ENCODE measurements around the gene CFAP119. TPM values are rescaled to one million over a fixed set of nuclear protein-coding genes. Genes with fewer than 3 reads are reported as not detected.

CFAP119 gene
- total RNA-seq, 3 donors from 2014 or later, result 2.8 to 4.7 (median 4.3) TPM

DNA sequence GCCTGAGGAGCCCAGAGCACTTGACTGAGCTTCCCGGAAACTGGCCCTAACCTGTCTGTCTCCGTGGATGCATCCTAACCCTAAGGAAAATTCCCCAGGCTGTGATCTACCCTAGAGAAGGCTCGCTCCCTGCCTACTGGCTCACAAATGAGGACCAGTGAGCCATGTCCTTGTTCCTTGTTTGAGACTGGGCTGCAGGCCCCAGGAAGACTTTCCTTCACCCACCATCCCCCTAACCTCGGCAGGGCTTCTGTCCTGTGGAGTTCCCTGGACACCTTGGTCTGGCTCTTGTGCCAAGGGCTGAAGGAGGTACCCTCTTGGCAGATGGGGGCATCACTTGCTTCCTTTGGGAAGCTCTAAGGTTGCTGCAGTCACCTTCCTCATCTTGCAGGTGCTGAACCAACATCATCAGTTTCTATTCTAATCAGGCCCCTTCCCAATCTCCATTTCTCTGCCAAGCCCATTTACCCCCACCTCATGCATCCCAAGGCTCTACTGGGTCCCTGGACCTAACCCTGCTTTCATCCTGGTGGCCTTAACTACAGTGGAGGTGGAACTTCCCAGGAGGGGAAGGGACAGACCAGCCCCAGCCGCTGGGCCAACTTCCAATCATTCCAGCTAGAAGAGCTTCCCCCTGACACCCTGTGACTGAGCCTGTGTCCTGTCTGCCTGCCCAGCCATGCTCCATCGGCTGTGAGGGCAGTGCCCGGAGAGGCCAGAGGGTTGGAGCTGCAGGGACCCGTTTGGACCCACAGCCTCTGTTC is 12.7 kb upstream of the CFAP119 start:
- Mint-ChIP-seq H3K4me3 (peak overlapping the region; percentile 92), H3K4me1 (ENCODE audit: low read depth) (peaks cover 18% of the 10 kb centered on the region), H3K9me3 (no peaks in the 10 kb centered on the region), H3K36me3 (ENCODE audit: insufficient read depth) (peaks cover 16% of the 10 kb centered on the region), H3K27me3 (ENCODE audit: low read depth) (peaks cover 7% of the 10 kb centered on the region)
- no peak for ATAC-seq
- DNase-seq, result no peak

DNA sequence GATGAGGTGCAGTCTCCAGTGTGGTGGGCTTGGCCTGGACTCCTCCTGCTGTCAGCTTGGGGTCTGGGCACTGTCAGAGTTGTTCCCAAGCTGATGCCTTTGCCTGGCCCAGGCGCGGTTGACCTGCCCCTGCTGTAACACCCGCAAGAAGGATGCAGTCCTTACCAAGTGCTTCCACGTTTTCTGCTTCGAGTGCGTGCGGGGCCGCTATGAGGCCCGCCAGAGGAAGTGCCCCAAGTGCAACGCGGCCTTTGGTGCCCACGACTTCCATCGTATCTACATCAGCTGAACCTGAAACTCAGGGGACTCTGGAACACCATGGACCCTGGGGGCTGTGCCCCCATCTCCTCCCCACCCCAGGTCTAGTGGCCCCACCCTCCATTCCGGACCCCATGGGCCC is 12.0 kb upstream of the CFAP119 start:
- no peak for DNase-seq
- Mint-ChIP-seq H3K4me1 (ENCODE audit: low read depth) (peaks cover 19% of the 10 kb centered on the region), H3K36me3 (ENCODE audit: insufficient read depth) (peaks cover 19% of the 10 kb centered on the region), H3K4me3 (no peak overlapping the region), H3K9me3 (no peaks in the 10 kb centered on the region), H3K27me3 (ENCODE audit: low read depth) (peaks cover 7% of the 10 kb centered on the region)
- no peak for ATAC-seq

DNA sequence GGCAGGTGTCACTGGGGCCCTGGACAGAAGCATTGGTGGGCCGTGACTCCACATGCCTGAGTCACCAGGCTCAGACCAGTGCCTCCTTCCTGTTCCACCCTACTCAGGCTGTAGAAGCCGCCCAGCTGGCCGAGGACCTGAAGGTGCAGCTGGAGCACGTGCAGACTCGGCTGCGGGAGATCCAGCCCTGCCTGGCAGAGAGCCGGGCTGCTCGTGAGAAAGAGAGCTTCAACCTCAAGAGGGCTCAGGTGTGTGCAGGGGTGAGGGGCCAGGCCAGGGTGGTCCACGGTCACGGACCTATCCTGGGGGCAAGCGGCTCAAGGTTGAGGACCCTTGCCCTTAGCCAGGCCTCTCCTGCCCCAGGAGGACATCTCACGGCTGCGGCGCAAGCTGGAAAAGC is 9.9 kb upstream of the CFAP119 start:
- DNase-seq, result no peak
- peaks cover 15% of the 10 kb centered on the region for H3K4me1 Mint-ChIP-seq (ENCODE audit: low read depth)
- no peaks in the 10 kb centered on the region for H3K9me3 Mint-ChIP-seq
- peaks cover 28% of the 10 kb centered on the region for H3K36me3 Mint-ChIP-seq (ENCODE audit: insufficient read depth)
- no peak for ATAC-seq
- H3K4me3 Mint-ChIP-seq, result no peak overlapping the region
- no peaks in the 10 kb centered on the region for H3K27me3 Mint-ChIP-seq (ENCODE audit: low read depth)

DNA sequence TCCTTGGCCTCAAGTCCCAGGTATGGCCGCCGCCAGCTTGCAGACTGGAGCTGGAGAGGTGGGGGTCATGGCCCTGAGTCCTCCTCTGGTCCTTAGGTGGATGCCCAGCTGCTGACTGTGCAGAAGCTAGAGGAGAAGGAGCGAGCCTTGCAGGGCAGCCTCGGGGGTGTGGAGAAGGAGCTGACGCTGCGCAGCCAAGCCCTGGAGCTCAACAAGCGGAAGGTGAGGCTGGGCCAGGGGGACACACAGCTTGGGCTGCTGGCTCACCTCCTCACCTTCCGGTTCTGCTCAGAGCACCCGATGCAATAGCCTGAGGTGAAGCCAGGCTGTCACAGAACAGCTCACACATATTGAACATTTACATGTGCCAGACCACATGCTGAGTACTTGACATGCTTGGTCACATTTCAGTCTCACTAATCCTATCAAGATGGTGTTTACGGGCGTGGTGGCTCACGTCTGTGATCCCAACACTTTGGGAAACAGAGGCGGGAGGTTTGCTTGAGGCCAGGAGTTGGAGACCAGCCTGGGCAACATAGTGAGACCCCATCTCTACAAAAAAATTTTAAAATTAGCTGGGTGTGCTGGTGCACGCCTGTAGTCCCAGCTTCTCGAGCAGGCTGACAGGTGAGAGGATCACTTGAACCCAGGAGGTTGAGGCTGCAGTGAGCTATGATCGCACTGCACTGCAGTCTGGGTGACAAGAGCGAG is 7.7 kb upstream of the CFAP119 start:
- Mint-ChIP-seq H3K4me3 (no peak overlapping the region), H3K27me3 (ENCODE audit: low read depth) (no peaks in the 10 kb centered on the region), H3K4me1 (ENCODE audit: low read depth) (peaks cover 8% of the 10 kb centered on the region), H3K36me3 (ENCODE audit: insufficient read depth) (peaks cover 38% of the 10 kb centered on the region), H3K9me3 (no peaks in the 10 kb centered on the region)
- ATAC-seq (no peak), DNase-seq (no peak)

DNA sequence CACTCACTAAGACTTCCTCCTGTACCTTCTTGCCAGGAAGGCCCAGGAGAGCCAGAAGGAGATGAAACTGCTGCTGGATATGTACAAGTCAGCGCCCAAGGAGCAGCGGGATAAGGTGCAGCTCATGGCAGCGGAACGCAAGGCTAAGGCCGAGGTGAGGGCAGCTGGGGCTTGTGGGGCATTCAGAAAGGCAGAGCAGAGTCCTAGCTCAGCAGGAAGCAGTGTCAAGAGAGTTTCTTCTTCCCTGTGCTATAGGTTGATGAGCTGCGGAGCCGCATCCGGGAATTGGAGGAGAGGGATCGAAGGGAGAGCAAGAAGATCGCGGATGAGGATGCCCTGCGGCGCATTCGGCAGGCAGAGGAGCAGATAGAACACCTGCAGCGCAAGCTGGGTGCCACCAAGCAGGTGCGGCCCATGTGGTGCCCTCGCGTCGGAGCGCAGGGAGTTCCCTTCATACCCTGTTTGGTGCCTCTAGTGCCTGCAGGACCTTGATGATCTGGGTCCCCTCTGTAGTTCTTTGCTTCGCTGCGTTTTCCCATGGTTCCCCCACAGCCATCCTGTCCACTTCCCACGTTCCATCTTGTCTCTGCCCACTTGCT is 6.8 kb upstream of the CFAP119 start:
- Mint-ChIP-seq H3K9me3 (no peaks in the 10 kb centered on the region), H3K4me3 (no peak overlapping the region), H3K36me3 (ENCODE audit: insufficient read depth) (peaks cover 38% of the 10 kb centered on the region), H3K27me3 (ENCODE audit: low read depth) (no peaks in the 10 kb centered on the region), H3K4me1 (ENCODE audit: low read depth) (peaks cover 9% of the 10 kb centered on the region)
- DNase-seq (no peak), ATAC-seq (no peak)

DNA sequence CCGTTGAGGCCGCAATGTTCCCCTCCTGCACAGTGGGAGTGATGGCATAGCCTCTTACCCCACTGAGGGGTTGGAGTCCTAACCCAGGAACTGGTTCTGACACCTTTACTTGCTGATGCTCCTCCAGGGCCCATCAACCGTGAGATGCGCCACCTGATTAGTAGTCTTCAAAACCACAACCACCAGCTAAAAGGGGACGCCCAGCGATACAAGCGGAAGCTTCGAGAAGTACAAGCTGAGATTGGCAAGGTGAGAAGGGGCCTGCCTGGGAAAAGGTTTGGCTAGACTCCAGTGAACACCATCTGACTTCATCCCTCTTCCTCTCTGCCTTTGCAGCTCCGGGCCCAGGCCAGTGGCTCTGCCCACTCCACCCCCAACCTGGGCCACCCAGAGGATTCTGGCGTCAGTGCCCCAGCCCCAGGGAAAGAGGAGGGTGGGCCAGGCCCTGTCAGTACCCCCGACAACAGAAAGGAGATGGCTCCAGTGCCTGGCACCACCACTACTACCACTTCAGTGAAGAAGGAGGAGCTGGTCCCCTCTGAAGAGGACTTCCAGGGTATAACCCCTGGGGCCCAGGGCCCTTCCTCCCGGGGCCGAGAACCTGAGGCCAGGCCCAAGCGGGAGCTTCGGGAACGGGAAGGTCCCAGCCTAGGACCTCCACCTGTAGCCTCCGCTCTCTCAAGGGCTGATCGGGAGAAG is 6.1 kb upstream of the CFAP119 start:
- Mint-ChIP-seq H3K27me3 (ENCODE audit: low read depth) (no peaks in the 10 kb centered on the region), H3K36me3 (ENCODE audit: insufficient read depth) (peaks cover 41% of the 10 kb centered on the region)
- ATAC-seq, result no peak

DNA sequence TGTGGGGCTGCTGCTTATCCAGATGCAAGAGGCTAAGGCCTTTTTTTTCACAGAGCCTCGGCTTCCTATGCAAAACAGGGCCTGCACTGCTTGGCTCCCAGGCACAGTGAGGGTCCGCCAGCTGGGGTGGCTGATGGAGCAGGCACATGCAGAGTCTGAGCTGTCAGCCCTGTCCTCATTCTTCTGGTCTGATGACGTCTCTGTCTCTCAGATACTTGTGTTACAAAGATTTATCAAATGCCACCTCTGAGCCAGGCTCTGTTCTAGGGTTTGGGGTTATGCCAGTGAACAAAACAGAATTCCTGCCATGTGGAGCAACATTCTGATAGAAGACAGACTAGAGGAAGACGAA is 5.0 kb upstream of the CFAP119 start:
- ATAC-seq (no peak), DNase-seq (no peak)
- Mint-ChIP-seq H3K9me3 (no peaks in the 10 kb centered on the region), H3K36me3 (ENCODE audit: insufficient read depth) (peaks cover 36% of the 10 kb centered on the region), H3K4me3 (no peak overlapping the region), H3K27me3 (ENCODE audit: low read depth) (no peaks in the 10 kb centered on the region), H3K4me1 (ENCODE audit: low read depth) (peaks cover 18% of the 10 kb centered on the region)

More for the DNA sequence above, 6.1 kb upstream of the CFAP119 start:
- no peaks in the 10 kb centered on the region for H3K9me3 Mint-ChIP-seq
- H3K4me1 Mint-ChIP-seq (ENCODE audit: low read depth), result peaks cover 14% of the 10 kb centered on the region
- no peak for DNase-seq
- H3K4me3 Mint-ChIP-seq, result no peak overlapping the region

DNA sequence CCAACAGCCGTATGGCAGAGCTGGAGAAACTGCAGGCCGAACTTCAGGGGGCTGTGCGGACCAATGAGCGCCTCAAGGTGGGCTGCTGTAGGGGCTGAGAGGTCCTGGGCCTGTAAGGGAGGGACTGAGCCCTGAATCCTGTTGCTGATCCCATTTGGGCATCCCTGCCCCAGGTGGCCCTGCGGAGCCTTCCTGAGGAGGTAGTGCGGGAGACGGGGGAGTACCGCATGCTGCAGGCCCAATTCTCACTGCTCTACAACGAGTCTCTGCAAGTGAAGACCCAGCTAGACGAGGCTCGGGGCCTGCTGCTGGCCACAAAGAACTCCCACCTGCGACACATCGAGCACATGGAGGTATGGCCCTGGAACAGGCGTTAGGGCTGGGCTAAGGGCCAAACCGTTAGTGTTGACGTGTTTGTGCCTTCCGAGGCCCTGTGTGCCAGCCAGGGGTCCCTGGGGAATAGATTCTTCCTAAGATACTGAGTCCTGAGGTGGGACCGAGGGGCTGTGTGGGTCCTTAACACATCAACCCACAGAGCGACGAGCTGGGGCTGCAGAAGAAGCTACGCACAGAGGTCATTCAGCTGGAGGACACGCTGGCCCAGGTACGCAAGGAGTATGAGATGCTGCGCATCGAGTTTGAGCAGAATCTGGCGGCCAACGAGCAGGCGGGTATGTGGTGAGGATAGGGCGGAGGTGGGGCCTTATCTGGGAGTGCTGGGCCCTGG is 4.5 kb upstream of the CFAP119 start:
- H3K4me3 Mint-ChIP-seq, result no peak overlapping the region
- DNase-seq (no peak), ATAC-seq (no peak)
- peaks cover 36% of the 10 kb centered on the region for H3K36me3 Mint-ChIP-seq (ENCODE audit: insufficient read depth)
- no peaks in the 10 kb centered on the region for H3K9me3 Mint-ChIP-seq
- H3K27me3 Mint-ChIP-seq (ENCODE audit: low read depth), result no peaks in the 10 kb centered on the region
- H3K4me1 Mint-ChIP-seq (ENCODE audit: low read depth), result peaks cover 18% of the 10 kb centered on the region

DNA sequence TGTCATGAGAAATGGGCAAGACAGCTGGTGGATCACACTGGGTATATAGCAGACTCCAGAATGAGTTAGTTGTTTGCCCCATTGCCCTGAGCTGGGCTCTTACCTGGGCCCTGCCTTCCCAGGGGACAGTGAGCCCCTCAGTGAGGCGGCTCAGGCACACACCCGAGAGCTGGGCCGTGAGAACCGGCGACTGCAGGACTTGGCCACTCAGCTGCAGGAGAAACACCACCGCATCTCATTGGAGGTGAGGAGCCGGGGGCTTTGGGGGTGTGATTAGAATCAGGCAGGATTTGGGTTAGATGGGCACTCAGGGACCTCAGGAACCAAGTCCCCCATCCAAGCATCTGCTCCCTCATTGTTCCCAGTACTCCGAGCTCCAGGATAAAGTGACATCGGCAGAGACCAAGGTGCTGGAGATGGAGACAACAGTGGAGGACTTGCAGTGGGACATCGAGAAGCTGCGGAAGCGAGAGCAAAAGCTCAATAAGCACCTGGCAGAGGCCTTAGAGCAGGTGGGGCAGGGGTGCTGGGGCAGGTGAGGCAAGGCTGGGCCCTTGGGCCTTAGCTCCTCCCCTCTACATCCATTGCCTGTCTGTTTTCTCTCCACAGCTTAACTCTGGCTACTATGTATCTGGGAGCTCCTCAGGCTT is 3.1 kb upstream of the CFAP119 start:
- Mint-ChIP-seq H3K27me3 (ENCODE audit: low read depth) (no peaks in the 10 kb centered on the region), H3K4me3 (no peak overlapping the region), H3K9me3 (no peaks in the 10 kb centered on the region), H3K36me3 (ENCODE audit: insufficient read depth) (peaks cover 32% of the 10 kb centered on the region), H3K4me1 (ENCODE audit: low read depth) (peaks cover 27% of the 10 kb centered on the region)
- ATAC-seq (no peak), DNase-seq (no peak)

DNA sequence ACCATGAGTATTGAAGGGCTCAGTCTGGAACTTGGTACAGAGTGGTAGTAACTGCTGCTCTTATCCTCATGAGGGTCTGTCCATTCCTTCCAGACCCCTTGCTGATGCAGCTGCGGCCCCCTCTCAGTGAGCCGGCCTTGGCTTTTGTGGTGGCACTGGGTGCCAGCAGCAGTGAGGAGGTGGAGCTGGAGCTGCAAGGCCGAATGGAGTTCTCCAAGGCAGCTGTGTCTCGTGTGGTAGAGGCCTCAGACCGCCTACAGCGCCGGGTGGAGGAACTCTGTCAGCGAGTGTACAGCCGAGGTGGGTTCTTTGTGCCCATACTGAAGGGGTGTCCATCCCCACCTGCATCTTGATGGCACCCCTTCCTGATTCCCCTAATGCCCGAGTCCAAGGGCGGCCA is 2.2 kb upstream of the CFAP119 start:
- Mint-ChIP-seq H3K4me1 (ENCODE audit: low read depth) (peaks cover 27% of the 10 kb centered on the region), H3K9me3 (no peaks in the 10 kb centered on the region)
- no peak for ATAC-seq

DNA sequence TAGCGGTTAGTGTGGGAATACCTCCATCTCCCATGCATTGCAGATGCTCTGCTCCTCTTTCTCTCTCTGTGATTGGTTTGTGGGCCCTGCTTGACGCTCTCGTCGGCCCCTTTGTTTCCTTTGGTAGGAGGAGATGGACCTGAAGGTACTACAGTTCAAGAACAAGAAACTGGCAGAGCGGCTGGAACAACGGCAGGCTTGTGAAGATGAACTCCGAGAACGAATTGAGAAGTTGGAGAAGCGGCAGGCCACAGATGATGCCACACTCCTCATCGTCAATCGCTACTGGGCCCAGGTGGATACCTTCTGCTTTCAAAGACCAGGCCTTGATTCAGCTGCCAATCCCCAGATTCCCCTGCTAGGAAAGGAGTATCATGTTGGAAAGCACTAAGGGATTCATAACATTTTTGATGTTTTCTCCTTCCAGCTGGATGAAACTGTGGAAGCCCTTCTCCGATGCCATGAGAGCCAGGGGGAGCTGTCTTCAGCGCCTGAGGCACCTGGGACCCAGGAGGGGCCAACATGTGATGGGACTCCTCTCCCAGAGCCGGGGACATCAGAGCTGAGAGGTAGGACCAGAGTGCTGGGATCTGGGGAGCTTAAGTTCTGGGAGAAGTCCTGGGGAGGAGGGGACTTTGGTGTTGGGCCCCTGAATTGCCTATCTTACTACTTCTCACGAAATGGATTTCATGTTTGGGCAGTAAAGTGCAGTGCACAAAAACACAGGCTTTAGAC is 1.3 kb upstream of the CFAP119 start:
- H3K9me3 Mint-ChIP-seq, result no peaks in the 10 kb centered on the region

More for the DNA sequence above, 2.2 kb upstream of the CFAP119 start:
- Mint-ChIP-seq H3K36me3 (ENCODE audit: insufficient read depth) (peaks cover 31% of the 10 kb centered on the region), H3K4me3 (peak overlapping the region; percentile 94), H3K27me3 (ENCODE audit: low read depth) (no peaks in the 10 kb centered on the region)
- DNase-seq, result no peak

DNA sequence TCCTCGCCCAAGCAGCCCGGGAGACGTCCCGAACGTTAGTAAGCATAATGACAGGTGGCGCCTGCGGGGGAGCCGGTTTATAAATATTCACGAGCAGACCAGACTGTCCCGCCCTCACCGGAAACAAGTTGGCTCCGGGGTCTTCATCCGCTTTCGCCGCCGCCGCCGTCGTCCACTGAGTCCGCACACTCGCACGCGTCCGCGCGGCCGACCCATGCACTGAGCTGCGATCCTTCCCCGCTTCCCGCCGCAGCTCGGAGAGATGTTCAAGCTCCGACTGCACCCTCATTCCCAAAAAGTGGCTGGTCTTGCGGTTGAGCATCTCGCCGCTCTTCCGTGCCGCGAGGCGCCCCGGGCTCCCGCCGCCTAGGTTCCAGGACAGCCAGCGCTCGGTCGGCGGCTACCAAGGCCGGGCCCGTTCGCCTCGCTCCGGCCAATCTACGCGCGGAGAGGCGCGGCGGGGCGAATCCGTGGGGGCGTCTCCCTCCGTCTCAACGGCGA is 385 bp downstream of the CFAP119 start:
- H3K4me3 Mint-ChIP-seq, result peak overlapping the region; percentile 94
- ATAC-seq (peak; percentile 51 to 52), DNase-seq (peak; percentile 21)
- H3K27me3 Mint-ChIP-seq (ENCODE audit: low read depth), result no peaks in the 10 kb centered on the region
- H3K4me1 Mint-ChIP-seq (ENCODE audit: low read depth), result peaks cover 23% of the 10 kb centered on the region
- H3K9me3 Mint-ChIP-seq, result no peaks in the 10 kb centered on the region
- H3K36me3 Mint-ChIP-seq (ENCODE audit: insufficient read depth), result peaks cover 22% of the 10 kb centered on the region

More for the DNA sequence above, 1.3 kb upstream of the CFAP119 start:
- Mint-ChIP-seq H3K4me3 (peak overlapping the region; percentile 94), H3K27me3 (ENCODE audit: low read depth) (no peaks in the 10 kb centered on the region), H3K36me3 (ENCODE audit: insufficient read depth) (peaks cover 25% of the 10 kb centered on the region), H3K4me1 (ENCODE audit: low read depth) (peaks cover 26% of the 10 kb centered on the region)
- ATAC-seq, result no peak
- no peak for DNase-seq
